Cardiac muscle cell (in vitro differentiated cells and primary cell): ENCODE data around the gene PMM2. TPM values are rescaled to one million over a fixed set of nuclear protein-coding genes. Genes with fewer than 3 reads are reported as not detected.

ENCODE experiments used
- DNase-seq, 2 donors: peaks; one replicate each; pipeline versions ENCODE4 v3.0.0 to v3.0.0-alpha.2; 2010 to 2017; ENCODE audit warnings: low read depth in 1 of 2, low spot score in 1 of 2
- H3K27ac ChIP-seq: fragments of 200-600 bp; sonication (generic); 2 replicates; pipeline ENCODE4 v1.5.1; 2016
- H3K27me3 ChIP-seq: fragments of 200-600 bp; sonication (generic); 2 replicates; pipeline ENCODE4 v1.6.0; 2016; ENCODE audit warnings: control low read depth
- H3K36me3 ChIP-seq: fragments of 200-600 bp; sonication (generic); 2 replicates; pipeline ENCODE4 v1.5.1; 2016; ENCODE audit warnings: control low read depth
- H3K4me1 ChIP-seq: fragments of 200-600 bp; sonication (generic); 2 replicates; pipeline ENCODE4 v1.8.1; 2017; ENCODE audit warnings: low read depth, mild to moderate bottlenecking, mixed run types
- H3K4me3 ChIP-seq: fragments of 200-600 bp; sonication (generic); 2 replicates; pipeline ENCODE4 v1.5.1; 2016; ENCODE audit warnings: mild to moderate bottlenecking
- H3K9me3 ChIP-seq: fragments of 200-600 bp; sonication (generic); 2 replicates; pipeline ENCODE4 v1.5.1; 2017; ENCODE audit warnings: low read depth, mild to moderate bottlenecking, control low read depth
- CTCF ChIP-seq: IDR thresholded peaks from 2 replicates; pipeline ENCODE4 v1.5.1; 2012; ENCODE audit warnings: low read depth, mild to moderate bottlenecking, low read length
- polyA plus RNA-seq: library from polyadenylated mRNA; unstranded; fragments of >200 nt; fragmentation: Nextera tagmentation; extraction: Ambion mirVana; gene quantifications from 2 replicates; pipeline ENCODE4 v1.2.1, GENCODE V29; 2016
- total RNA-seq: library from RNA; depleted of rRNA; stranded (reverse); fragments of >200 nt; gene quantifications from 2 replicates; pipeline ENCODE4 v1.2.3, GENCODE V29; 2016

PMM2 gene
- total and polyA plus RNA-seq, 2 experiments from 2014 or later, result 12.9 to 14.2 TPM

DNA sequence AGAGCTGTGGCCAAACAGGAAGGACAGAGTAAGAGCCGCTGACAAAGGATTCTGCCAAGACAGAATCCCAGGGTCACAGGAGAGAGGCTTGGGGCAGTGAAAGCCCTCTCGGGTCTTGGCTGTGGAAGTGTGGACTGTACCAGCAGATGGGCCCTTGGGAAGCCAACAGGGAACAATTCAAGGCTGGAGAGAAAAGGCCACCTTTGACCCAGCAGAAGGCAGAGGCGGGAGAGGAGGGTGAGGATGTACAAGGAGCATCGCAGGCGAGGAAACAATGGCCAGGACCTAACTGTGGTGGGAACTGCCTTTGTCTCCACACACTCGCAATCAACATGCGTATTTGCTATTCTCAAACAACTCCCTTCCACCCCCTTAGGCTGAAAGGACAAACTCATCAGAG lies 55.5 kb downstream of the PMM2 start:
- TF ChIP-seq CTCF, result no peak
- Histone ChIP-seq H3K27me3 (no peaks in the 10 kb centered on the region), H3K4me1 (no peaks in the 10 kb centered on the region), H3K4me3 (no peak overlapping the region), H3K36me3 (peaks cover 11% of the 10 kb centered on the region), H3K9me3 (no peaks in the 10 kb centered on the region), H3K27ac (peak overlapping the region; percentile 48)
- no peak for DNase-seq

DNA sequence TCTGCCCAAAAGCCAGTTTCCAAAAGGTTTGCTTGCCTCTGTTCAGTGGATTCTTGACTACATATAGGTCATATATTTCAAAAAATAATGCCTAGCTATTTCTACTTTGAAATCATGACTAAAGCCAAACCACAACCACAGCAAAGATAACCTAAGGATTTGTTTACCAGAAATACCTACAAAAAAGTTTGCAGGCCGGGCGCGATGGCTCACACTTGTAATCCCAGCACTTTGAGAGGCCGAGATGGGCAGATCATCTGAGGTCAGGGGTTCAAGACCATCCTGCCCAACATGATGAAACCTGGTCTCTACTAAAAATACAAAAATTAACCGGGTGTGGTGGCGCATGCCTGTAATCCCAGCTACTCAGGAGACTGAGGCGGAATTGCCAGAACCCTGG lies 56.0 kb downstream of the PMM2 start:
- H3K36me3 ChIP-seq, result peaks cover 13% of the 10 kb centered on the region
- no peaks in the 10 kb centered on the region for H3K27me3 ChIP-seq
- no peaks in the 10 kb centered on the region for H3K9me3 ChIP-seq
- H3K4me1 ChIP-seq, result no peaks in the 10 kb centered on the region
- DNase-seq, result no peak
- H3K27ac ChIP-seq, result peak overlapping the region; percentile 48
- no peak overlapping the region for H3K4me3 ChIP-seq
- TF ChIP-seq CTCF, result no peak

GRCh38 chr16:8854298-8854948 lies 56.8 kb downstream of the PMM2 start:
- Histone ChIP-seq H3K27ac (peak overlapping the region; percentile 43), H3K4me3 (no peak overlapping the region), H3K9me3 (no peaks in the 10 kb centered on the region), H3K36me3 (peaks cover 15% of the 10 kb centered on the region), H3K4me1 (no peaks in the 10 kb centered on the region), H3K27me3 (no peaks in the 10 kb centered on the region)
- TF ChIP-seq CTCF, result no peak
- DNase-seq, result no peak

DNA sequence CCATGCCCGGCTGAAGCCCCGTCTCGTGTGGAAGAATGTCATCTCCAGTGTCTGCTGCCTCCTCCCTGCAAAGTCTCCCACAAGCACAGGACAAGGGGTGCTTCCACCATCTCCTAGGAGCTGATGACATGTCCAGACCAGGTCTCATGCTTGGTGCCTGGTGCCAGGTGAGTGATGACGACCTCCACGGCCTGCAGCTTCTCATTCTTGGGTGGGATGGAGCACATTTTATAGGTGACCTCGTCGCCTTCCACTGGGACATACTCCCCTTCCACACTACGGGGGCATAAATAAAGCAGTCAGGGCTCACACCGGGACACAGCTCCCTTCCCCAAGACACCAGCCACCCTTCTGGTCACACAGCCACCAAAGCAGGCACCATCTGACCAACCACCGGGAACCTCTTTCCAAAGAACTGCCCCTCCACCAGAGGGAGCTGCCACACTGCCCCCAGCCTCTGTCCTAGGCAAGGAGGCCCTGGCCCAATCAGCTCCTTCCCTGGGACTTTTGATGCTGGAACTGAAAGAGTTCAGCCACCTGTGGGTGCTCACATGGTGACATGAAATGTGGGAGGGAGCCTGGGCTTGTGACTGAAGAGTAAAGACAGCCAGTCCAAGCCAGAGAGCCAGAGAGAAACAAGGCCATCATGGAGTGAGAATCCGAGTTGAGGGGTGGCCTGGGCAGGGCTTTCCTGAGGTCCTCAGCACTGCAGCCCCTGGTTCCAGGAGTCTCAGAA lies 57.6 kb downstream of the PMM2 start:
- Histone ChIP-seq H3K4me3 (no peak overlapping the region), H3K27ac (peak overlapping the region; percentile 43), H3K4me1 (no peaks in the 10 kb centered on the region), H3K9me3 (no peaks in the 10 kb centered on the region), H3K27me3 (no peaks in the 10 kb centered on the region), H3K36me3 (peaks cover 10% of the 10 kb centered on the region)
- DNase-seq, result no peak
- no peak for TF ChIP-seq CTCF

DNA sequence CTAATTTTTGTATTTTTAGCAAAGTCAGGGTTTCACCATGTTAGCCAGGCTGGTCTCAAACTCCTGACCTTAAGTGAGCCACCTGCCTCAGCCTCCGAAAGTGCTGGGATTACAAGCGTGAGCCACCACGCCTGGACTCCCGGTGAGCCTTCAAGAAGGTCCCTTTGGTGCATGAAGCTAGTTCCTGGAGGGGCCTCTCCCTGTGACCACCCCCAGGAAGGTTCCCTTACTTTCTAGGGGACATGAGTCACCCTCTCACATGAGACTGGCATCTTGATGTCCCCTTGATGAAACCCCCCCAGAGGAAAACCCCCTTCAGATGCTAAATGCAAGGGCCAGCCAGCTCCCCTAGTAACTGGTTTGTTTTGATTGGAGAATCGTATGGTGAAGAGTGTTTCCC lies 58.3 kb downstream of the PMM2 start:
- Histone ChIP-seq H3K27ac (no peak overlapping the region), H3K36me3 (peaks cover 8% of the 10 kb centered on the region), H3K9me3 (no peaks in the 10 kb centered on the region), H3K27me3 (no peaks in the 10 kb centered on the region), H3K4me3 (no peak overlapping the region), H3K4me1 (no peaks in the 10 kb centered on the region)
- TF ChIP-seq CTCF, result no peak
- DNase-seq, result no peak
